ENCODE measurements around the gene ANKMY2.

ANKMY2 gene

DNA sequence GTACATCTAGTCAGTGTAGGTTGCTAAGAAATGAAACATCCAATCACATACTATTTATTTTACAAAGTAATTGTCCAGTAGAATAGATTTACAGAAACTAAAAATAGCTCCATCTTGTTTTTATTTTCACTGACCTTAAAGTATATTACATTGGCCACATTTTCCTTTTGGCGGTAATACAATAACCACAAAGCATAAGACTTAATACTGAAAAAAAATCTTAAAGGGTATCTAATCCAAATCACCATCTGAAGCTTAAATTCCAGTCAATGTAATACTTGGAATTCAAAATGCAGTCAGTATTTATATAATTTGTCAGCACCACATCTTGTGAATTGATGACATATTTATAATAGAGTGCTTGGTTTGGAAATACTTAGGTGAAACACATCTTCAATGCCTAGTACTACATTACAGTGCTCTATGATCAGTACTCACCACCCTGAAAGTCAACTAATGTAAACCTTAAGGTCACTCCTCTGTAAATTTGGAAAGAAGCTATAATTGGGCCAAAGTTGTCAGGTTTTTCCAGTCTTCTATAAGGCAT, 8.9 kb downstream of the ANKMY2 start:
- no peak overlapping the region for H3K27ac ChIP-seq
- TF ChIP-seq, protein P1, sequence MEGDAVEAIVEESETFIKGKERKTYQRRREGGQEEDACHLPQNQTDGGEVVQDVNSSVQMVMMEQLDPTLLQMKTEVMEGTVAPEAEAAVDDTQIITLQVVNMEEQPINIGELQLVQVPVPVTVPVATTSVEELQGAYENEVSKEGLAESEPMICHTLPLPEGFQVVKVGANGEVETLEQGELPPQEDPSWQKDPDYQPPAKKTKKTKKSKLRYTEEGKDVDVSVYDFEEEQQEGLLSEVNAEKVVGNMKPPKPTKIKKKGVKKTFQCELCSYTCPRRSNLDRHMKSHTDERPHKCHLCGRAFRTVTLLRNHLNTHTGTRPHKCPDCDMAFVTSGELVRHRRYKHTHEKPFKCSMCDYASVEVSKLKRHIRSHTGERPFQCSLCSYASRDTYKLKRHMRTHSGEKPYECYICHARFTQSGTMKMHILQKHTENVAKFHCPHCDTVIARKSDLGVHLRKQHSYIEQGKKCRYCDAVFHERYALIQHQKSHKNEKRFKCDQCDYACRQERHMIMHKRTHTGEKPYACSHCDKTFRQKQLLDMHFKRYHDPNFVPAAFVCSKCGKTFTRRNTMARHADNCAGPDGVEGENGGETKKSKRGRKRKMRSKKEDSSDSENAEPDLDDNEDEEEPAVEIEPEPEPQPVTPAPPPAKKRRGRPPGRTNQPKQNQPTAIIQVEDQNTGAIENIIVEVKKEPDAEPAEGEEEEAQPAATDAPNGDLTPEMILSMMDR (conservative IDR thresholded peaks at IDR 0.05) = no peak

DNA sequence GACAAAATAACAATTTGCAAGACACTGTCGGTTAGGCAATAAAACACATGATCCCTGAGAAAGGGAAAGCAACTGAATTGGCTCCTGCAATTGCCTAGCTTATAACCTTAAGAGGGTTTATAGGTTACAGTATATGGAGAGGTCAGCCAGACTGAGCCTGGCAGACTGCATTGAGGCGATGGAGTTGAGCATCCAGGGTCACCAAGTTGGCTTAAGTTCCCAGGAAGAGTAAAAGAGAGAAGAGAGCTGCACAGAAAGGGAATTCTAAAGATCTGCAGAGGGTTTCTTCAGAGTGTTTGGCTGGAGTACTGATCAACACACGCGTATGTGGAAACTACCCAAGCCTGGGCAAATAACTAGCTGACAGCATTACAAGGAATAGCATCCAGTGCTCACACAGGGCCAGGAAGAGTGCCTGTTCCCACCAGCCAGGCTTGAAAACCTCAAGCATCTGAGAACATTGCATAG, 11.2 kb downstream of the ANKMY2 start:
- H3K27ac ChIP-seq = no peak overlapping the region
- TF ChIP-seq, protein P1 (conservative IDR thresholded peaks at IDR 0.05) = no peak

- H3K27ac ChIP-seq = no peak overlapping the region
- TF ChIP-seq, protein P1 (conservative IDR thresholded peaks at IDR 0.05) = no peak
Measured at GRCh38 chr7:16630654-16631053, 14.9 kb downstream of the ANKMY2 start.

- TF ChIP-seq, protein P1 (conservative IDR thresholded peaks at IDR 0.05) = no peak
Measured at GRCh38 chr7:16627236-16627635, 18.3 kb downstream of the ANKMY2 start.

DNA sequence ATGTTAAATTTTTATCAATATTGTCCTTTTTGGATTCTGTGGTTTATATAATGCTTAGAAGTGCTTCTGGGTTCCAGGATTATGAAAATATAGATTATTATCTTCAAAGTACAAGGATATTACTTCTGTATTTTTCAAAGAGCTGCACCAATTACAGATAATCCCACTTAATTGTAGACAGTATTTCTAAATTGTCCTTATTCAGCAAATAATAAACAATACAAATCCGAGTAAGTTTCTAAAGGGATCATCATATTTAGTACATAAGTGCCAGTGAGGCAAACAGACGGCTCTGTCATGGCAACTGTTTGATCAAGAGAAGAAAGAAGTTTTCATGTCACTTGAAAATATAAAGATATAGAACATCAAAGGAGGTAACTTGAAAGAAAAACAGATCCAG, 19.2 kb downstream of the ANKMY2 start:
- TF ChIP-seq, protein P1 (conservative IDR thresholded peaks at IDR 0.05) = no peak

More at GRCh38 chr7:16627236-16627635, 18.3 kb downstream of the ANKMY2 start:
- H3K27ac ChIP-seq = no peak overlapping the region

DNA sequence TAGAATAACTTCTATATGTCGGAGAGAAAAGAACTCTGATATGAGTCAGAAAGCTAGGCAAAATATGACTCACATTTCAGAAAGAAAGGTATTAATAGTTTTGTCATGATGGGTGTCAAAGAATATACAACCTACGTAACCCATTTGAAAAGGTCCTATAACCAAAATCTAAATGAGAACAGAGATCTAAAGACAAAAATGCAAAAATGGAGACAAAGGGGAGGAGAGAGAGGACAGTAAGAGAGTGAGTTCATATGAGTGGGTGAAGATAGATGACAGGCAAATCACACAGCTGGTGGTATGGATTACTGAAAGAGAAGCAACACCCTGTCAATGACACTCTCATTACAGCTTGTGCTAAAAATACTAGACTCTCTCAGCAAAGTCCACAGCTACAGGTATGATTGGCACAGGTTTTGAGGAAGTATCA, 25.6 kb downstream of the ANKMY2 start:
- no peak overlapping the region for H3K27ac ChIP-seq
- TF ChIP-seq, protein P1 (conservative IDR thresholded peaks at IDR 0.05) = no peak

More for the DNA sequence above, 19.2 kb downstream of the ANKMY2 start:
- H3K27ac ChIP-seq = no peak overlapping the region

- H3K27ac ChIP-seq = no peak overlapping the region
- TF ChIP-seq, protein P1 (conservative IDR thresholded peaks at IDR 0.05) = no peak
Measured at GRCh38 chr7:16616542-16616941, 29.0 kb downstream of the ANKMY2 start.
